HCT116 (cell line): ENCODE data around the gene PIGN. TPM values are rescaled to one million over a fixed set of nuclear protein-coding genes. Genes with fewer than 3 reads are reported as not detected.

ENCODE experiments used
- ATAC-seq: fragments of 200-7000 bp; cut with Tn5 transposase; 2 replicates; pipeline ENCODE4 v1.9.1; 2020; ENCODE audit warnings: mild to moderate bottlenecking, moderate library complexity
- BruUV-seq: library from RNA; stranded (reverse); fragments of 400-500 nt; replicated peaks from 2 replicates; lab custom pipeline; 2021; lab: Mats Ljungman, UMichigan
- CTCF ChIA-PET: fragments of 300-600 bp; sonication (Branson Sonifier 250); formaldehyde crosslinking; loops from one replicate; lab custom pipeline; 2021; ENCODE audit warnings: antibody characterized with exemption; lab: Charles Lee
- POLR2A ChIA-PET: fragments of 300-600, 350-600 bp; sonication (Branson Sonifier 250); formaldehyde crosslinking; loops from one replicate; lab custom pipeline; 2021; ENCODE audit warnings: antibody characterized with exemption; lab: Charles Lee
- RAD21 ChIA-PET, 2 experiments: fragments of 300-600 bp; sonication (Branson Sonifier 250); formaldehyde crosslinking; loops; one replicate each; lab custom pipeline; 2023; ENCODE audit warnings: low total read pairs in 2 of 2; ENCODE audit not compliant: uncharacterized antibody in 2 of 2, unreplicated experiment in 2 of 2, low non-redundant PET in 1 of 2; lab: Charles Lee
- DNase-seq: peaks from one replicate; pipeline ENCODE4 v3.0.0-alpha.2; 2010; ENCODE audit warnings: low read depth, low spot score
- H2AFZ ChIP-seq: fragments of 200-600 bp; shearing (Covaris generic), sonication (generic); 2 replicates; pipeline ENCODE4 v1.6.1; 2017; ENCODE audit warnings: low read depth, mixed run types, mixed read lengths, antibody characterized with exemption, low read length; ENCODE audit not compliant: poor library complexity, severe bottlenecking
- H3K27ac ChIP-seq: 2 replicates; pipeline ENCODE4 v1.5.1; 2012; ENCODE audit warnings: low read depth, low read length
- H3K27me3 ChIP-seq: fragments of 200-600 bp; sonication (generic); 2 replicates; pipeline ENCODE4 v1.6.1; 2016; ENCODE audit warnings: mixed run types, low read length, mixed read lengths; ENCODE audit not compliant: insufficient read depth
- H3K36me3 ChIP-seq, 2 experiments: fragments of 200-500 bp in 1 of 2; fragments of 200-600 bp in 1 of 2; sonication (Bioruptor generic) in 1 of 2; sonication (generic) in 1 of 2; 2 replicates each; pipeline versions ENCODE4 v1.5.1 to v1.6.1; 2014 to 2016; ENCODE audit warnings: low read length in 2 of 2, inconsistent platforms in 1 of 2, mixed read lengths in 1 of 2, mixed run types in 1 of 2; ENCODE audit not compliant: insufficient read depth in 2 of 2, control insufficient read depth in 1 of 2
- H3K4me1 ChIP-seq, 2 experiments: fragments of 200-600 bp in 1 of 2; sonication (generic) in 1 of 2; 2 replicates each; pipeline versions ENCODE4 v1.5.1 to v1.6.1; 2012 to 2017; ENCODE audit warnings: low read length in 2 of 2, inconsistent platforms in 1 of 2, mild to moderate bottlenecking in 1 of 2, mixed read lengths in 1 of 2, mixed run types in 1 of 2, moderate library complexity in 1 of 2; ENCODE audit not compliant: insufficient read depth in 2 of 2, control insufficient read depth in 1 of 2
- H3K4me2 ChIP-seq: fragments of 200-600 bp; sonication (generic); 2 replicates; pipeline ENCODE4 v1.6.1; 2017; ENCODE audit warnings: mixed run types, low read length, mixed read lengths
- H3K4me3 ChIP-seq, 2 experiments: fragments of 200-600 bp in 1 of 2; sonication (generic) in 1 of 2; replicated peaks in 1 of 2; 2 replicates each; pipeline ENCODE4 v1.5.1; 2011 to 2016; ENCODE audit warnings: low read length in 2 of 2, control low read depth in 1 of 2, low read depth in 1 of 2, mild to moderate bottlenecking in 1 of 2, mixed read lengths in 1 of 2, mixed run types in 1 of 2
- H3K79me2 ChIP-seq: fragments of 200-600 bp; sonication (generic); 2 replicates; pipeline ENCODE4 v1.6.1; 2017; ENCODE audit warnings: mild to moderate bottlenecking, mixed run types, low read length, moderate library complexity, mixed read lengths; ENCODE audit not compliant: insufficient read depth
- H3K9ac ChIP-seq: fragments of 200-600 bp; sonication (generic); 2 replicates; pipeline ENCODE4 v1.6.1; 2016; ENCODE audit warnings: low read length, mixed read lengths
- H3K9me2 ChIP-seq: fragments of 200-600 bp; sonication (generic), shearing (Covaris generic); 2 replicates; pipeline ENCODE4 v1.6.1; 2017; ENCODE audit warnings: mixed run types, mild to moderate bottlenecking, moderate library complexity; ENCODE audit not compliant: insufficient read depth
- H3K9me3 ChIP-seq, 2 experiments: fragments of 200-500 bp in 1 of 2; fragments of 200-600 bp in 1 of 2; sonication (Bioruptor generic) in 1 of 2; sonication (generic) in 1 of 2; 2 replicates each; pipeline ENCODE4 v1.6.1; 2014 to 2017; ENCODE audit warnings: low read length in 2 of 2, mixed read lengths in 2 of 2, inconsistent platforms in 1 of 2, low read depth in 1 of 2, mild to moderate bottlenecking in 1 of 2, mixed run types in 1 of 2, moderate library complexity in 1 of 2; ENCODE audit not compliant: control insufficient read depth in 1 of 2, insufficient read depth in 1 of 2
- H4K20me1 ChIP-seq: fragments of 200-600 bp; sonication (generic), shearing (Covaris generic); 2 replicates; pipeline ENCODE4 v1.6.1; 2017; ENCODE audit warnings: mixed run types, mild to moderate bottlenecking, moderate library complexity; ENCODE audit not compliant: insufficient read depth
- CEBPB ChIP-seq: IDR thresholded peaks from 2 replicates; pipeline ENCODE4 v1.6.1; 2012; ENCODE audit warnings: low read depth
- MAX ChIP-seq: IDR thresholded peaks from 2 replicates; pipeline ENCODE4 v1.6.1; 2012
- POLR2AphosphoS5 ChIP-seq: IDR thresholded peaks from 2 replicates; pipeline ENCODE4 v1.6.1; 2011; ENCODE audit warnings: mild to moderate bottlenecking, low read depth, low read length, moderate library complexity
- TCF7L2 ChIP-seq: IDR thresholded peaks from 2 replicates; pipeline ENCODE4 v1.7.0; 2011; ENCODE audit warnings: borderline replicate concordance, inconsistent platforms; ENCODE audit not compliant: insufficient read depth, insufficient read length; ENCODE audit errors: extremely low read depth
- intact Hi-C: fragments of 100-400 bp; cut with micrococcal nuclease; formaldehyde crosslinking; loops from 2 replicates; pipeline ENCODE4 v1.10.0; 2022
- total RNA-seq: library from RNA; stranded (reverse); gene quantifications from one replicate; pipeline ENCODE4 v1.2.1, GENCODE V29; 2021; ENCODE audit not compliant: unreplicated experiment
- TF ChIP-seq, protein P1 (sequence below): IDR thresholded peaks from 2 replicates; pipeline ENCODE4 v1.6.1; 2011; ENCODE audit warnings: mild to moderate bottlenecking, low read length, moderate library complexity; ENCODE audit not compliant: insufficient replicate concordance; ENCODE audit errors: extremely low read depth

The PIGN gene
- total RNA-seq, 1 experiment from 2014 or later, result 12.2 TPM

DNA sequence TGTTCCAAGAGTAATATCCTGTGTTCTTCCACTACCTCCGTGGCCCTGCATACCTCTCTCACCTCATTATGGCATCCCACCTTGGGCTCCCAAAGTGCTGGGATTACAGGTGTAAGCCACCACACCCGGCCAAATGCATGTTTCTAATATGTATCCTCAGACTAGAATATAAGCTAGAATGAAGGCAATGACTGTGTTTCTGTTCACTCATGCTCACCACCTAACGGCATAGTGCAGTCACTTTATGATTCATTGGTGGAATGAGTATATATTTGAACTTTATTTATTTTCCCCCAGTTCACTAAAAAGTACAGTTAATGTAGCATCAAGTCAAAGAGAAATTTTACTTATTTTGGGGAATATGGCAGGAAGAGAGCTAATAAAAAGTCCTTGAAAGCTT lies 11.3 kb downstream of the PIGN start:
- no peaks in the 10 kb centered on the region for H4K20me1 ChIP-seq
- no TSS peak for BruUV-seq
- intact Hi-C loops, result no loop called here
- ChIA-PET RAD21 (no interaction called here), CTCF (no interaction called here), POLR2A (interaction anchor here (1.0 kb wide), 1 partner anchor 11 kb away, joined by 4 read pairs; the partner anchor contains the start of genes PIGN and RELCH)
- DNase-seq (no peak), ATAC-seq (no peak)
- TF ChIP-seq, protein P1, sequence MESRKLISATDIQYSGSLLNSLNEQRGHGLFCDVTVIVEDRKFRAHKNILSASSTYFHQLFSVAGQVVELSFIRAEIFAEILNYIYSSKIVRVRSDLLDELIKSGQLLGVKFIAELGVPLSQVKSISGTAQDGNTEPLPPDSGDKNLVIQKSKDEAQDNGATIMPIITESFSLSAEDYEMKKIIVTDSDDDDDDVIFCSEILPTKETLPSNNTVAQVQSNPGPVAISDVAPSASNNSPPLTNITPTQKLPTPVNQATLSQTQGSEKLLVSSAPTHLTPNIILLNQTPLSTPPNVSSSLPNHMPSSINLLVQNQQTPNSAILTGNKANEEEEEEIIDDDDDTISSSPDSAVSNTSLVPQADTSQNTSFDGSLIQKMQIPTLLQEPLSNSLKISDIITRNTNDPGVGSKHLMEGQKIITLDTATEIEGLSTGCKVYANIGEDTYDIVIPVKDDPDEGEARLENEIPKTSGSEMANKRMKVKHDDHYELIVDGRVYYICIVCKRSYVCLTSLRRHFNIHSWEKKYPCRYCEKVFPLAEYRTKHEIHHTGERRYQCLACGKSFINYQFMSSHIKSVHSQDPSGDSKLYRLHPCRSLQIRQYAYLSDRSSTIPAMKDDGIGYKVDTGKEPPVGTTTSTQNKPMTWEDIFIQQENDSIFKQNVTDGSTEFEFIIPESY, result no peak
- no peak for TF ChIP-seq POLR2AphosphoS5
- TF ChIP-seq TCF7L2, result no peak
- H3K27ac ChIP-seq, result no peak overlapping the region
- no peak overlapping the region for H3K4me3 ChIP-seq
- H3K4me2 ChIP-seq, result no peak overlapping the region
- H3K79me2 ChIP-seq, result 0 out of 2 replicates have a peak, but pooled peaks cover 3% of the 10 kb centered on the region
- no peak overlapping the region for H2AFZ ChIP-seq
- no peaks in the 10 kb centered on the region for H3K27me3 ChIP-seq
- no peaks in the 10 kb centered on the region for H3K9me3 ChIP-seq
- no peaks in the 10 kb centered on the region for H3K4me1 ChIP-seq
- no peaks in the 10 kb centered on the region for H3K9me2 ChIP-seq
- no peak overlapping the region for H3K9ac ChIP-seq
- H3K36me3 ChIP-seq, result no peaks in the 10 kb centered on the region

GRCh38 chr18:62172298-62172697 lies 14.6 kb downstream of the PIGN start:
- Histone ChIP-seq H4K20me1 (no peaks in the 10 kb centered on the region), H3K27me3 (no peaks in the 10 kb centered on the region), H3K79me2 (0 out of 2 replicates have a peak, but pooled peaks cover 3% of the 10 kb centered on the region), H3K9me3 (no peaks in the 10 kb centered on the region), H2AFZ (no peak overlapping the region), H3K9me2 (no peaks in the 10 kb centered on the region), H3K4me3 (no peak overlapping the region), H3K4me1 (no peaks in the 10 kb centered on the region), H3K9ac (no peak overlapping the region), H3K36me3 (no peaks in the 10 kb centered on the region), H3K4me2 (no peak overlapping the region), H3K27ac (no peak overlapping the region)
- CTCF ChIA-PET, result no interaction called here
- no TSS peak for BruUV-seq
- TF ChIP-seq MAX (no peak), CEBPB (no peak)
- RAD21 ChIA-PET, result no interaction called here
- intact Hi-C loops, result no loop called here
- POLR2A ChIA-PET, result no interaction called here
- DNase-seq, result no peak
- ATAC-seq, result no peak
